ENCODE data around the gene ITGA11.

The ITGA11 gene

GRCh38 chr15:68289621-68290352, 142.2 kb downstream of the ITGA11 start:
- no peak for DNase-seq (ENCODE audit: low spot score)

DNA sequence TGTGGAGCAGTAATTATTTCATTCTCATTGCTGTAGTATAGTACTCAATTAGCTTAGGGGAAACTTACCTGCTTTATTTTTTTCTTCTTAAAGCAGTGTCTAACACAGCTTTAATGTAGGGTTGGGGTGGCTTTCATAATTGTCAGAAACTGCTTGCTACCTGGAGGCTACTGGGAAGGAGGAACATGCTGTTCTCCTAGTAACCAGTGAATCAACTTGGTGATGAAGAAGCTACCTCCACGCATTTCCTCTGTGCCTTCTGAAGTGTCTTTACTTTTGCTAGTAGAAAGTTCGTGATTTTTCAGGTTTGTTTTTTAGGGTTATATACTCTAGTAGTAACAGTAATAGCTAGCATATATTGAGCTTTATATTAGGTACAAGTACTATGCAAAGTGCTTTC, 142.9 kb downstream of the ITGA11 start:
- no peak for DNase-seq (ENCODE audit: low spot score)

- DNase-seq (ENCODE audit: low spot score) = no peak
These were observed 145.7 kb downstream of the ITGA11 start for GRCh38 chr15:68286256-68286655.

- no peak for DNase-seq (ENCODE audit: low spot score)
These were observed 146.5 kb downstream of the ITGA11 start for GRCh38 chr15:68285259-68285980.

DNA sequence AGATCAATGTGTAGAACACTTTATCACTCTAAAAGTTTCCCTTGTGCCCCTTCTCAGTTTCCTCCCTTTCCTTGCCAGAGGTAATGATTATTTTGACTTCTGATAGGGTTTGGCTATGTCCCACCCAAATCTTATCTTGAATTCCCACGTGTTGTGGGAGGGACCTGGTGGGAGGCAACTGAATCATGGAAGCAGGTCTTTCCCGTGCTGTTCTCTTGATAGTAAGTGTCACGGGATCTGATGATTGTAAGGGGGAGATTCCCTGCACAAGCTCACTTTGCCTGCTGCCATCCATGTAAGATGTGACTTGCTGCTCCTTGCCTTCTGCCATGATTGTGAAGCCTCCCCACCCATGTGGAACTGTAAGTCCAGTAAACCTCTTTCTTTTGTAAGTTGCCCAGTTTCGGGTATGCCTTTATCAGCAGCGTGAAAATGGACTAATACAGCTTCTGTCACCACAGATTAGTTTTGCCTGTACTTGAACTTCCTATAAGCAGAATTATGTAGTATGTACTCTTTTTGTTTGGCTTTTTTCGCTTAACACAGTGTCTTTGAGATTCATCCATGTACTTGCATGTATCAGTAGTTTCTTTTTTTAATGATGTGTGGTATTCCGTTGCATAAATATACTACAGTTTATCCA, 147.2 kb downstream of the ITGA11 start:
- DNase-seq (ENCODE audit: low spot score) = no peak

DNA sequence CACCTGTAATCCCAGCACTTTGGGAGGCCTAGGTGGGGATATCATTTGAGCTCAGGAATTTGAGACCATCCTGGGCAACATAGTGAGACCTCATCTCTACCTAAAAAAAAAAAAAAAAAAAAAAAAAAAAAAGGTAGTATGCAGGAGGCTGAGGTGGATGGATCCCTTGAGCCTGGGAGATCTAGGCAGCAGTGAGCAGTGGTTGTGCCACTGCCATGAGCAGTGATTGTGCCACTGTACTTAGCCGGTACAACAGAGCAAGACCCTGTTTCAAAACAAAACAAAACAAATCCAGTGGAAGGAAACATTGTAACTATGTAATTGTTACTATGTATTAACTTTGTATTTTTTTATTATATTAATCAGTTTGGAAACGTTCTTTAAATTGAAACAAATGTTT, 148.6 kb downstream of the ITGA11 start:
- DNase-seq (ENCODE audit: low spot score) = no peak

GRCh38 chr15:68281008-68281407, 151.0 kb downstream of the ITGA11 start:
- no peak for DNase-seq (ENCODE audit: low spot score)

GRCh38 chr15:68279779-68280753, 151.9 kb downstream of the ITGA11 start:
- DNase-seq (ENCODE audit: low spot score) = no peak

GRCh38 chr15:68278595-68279405, 153.2 kb downstream of the ITGA11 start:
- no peak for DNase-seq (ENCODE audit: low spot score)

GRCh38 chr15:68278345-68278594, 153.7 kb downstream of the ITGA11 start:
- no peak for DNase-seq (ENCODE audit: low spot score)

GRCh38 chr15:68277603-68278344, 154.2 kb downstream of the ITGA11 start, which contains the start of gene FEM1B:
FEM1B (plus strand) TSS chr15:68277745; CDS start chr15:68278418, 673 bp downstream.
- DNase-seq (ENCODE audit: low spot score) = peak; percentile 91

DNA sequence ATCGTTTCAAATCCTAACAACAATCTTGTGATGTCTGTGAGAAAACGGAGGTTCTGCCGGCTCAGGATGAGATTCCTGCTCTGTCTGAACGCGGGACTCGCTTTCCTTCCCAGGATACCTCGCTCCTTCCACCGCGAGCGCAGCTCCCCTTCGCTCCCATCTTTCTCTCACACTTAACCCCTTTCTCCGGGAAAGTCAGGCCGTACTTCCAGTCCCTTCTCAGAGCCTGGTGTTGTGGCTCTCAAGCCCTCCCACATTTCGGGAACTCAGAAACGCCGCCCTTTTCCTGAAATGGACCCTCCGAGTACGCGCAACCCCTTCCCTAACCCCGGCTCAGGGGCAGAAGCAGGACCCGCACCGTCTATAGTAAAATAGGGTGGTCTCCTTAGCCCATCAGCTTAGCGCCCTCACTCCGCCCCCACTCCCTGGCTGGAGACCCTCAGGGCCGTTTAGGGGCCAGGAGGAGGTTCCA, 154.8 kb downstream of the ITGA11 start:
- no peak for DNase-seq (ENCODE audit: low spot score)

DNA sequence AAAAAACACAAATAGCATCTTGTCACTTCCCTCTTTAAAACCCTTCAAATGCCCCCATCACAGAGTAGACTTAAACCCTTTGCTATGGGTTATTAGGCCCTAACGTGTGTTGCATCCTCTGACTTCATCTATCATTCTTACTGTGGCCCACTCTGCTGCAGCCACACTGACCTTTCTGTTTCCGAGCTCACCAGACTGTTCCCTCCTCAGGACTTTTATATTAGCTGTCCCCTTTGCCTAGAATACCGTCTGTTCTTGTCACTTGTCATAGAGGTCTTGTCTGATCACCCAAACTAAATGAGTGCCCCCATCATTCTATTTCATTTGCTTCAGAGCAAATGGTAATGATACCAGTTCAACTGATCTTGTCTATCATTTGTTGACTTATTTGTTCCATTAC, 155.3 kb downstream of the ITGA11 start:
- DNase-seq (ENCODE audit: low spot score) = no peak

- DNase-seq (ENCODE audit: low spot score) = no peak
These were observed 156.7 kb downstream of the ITGA11 start for GRCh38 chr15:68275165-68275746.

GRCh38 chr15:68274201-68274848, 157.6 kb downstream of the ITGA11 start:
- DNase-seq (ENCODE audit: low spot score) = no peak

GRCh38 chr15:68272721-68273271, 159.2 kb downstream of the ITGA11 start:
- DNase-seq (ENCODE audit: low spot score) = no peak

DNA sequence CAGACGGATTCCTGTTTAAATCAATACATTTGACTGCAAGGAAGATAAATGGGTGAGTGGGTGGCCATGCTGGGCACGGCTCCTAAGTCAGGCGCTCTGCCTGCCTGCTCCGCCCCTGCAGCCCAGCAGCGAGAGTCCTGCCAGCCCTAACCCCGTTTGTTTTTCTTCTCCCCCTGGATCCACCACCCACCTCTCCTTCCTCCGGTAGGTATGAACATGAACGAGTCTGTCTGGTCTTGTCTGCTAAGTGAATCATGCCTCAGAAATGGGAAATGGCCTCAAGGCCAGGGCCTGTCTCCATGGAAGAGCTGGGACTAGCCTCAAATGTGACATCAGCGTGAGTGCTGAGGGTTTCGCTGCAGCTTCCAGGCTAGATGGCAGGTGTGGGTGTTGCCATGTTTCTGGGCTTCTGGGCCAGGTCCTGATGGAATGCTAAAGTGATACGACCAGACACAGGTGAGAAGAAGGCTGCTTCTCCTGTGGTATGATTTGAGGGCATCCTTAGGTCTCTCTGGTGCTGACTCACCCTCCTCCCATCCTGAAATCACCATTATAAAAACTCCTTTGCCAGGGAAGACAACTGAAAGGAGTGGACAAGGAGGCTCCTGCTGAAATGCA, 160.0 kb downstream of the ITGA11 start:
- no peak for DNase-seq (ENCODE audit: low spot score)

- no peak for DNase-seq (ENCODE audit: low spot score)
These were observed 163.6 kb downstream of the ITGA11 start for GRCh38 chr15:68268405-68268804.

- DNase-seq (ENCODE audit: low spot score) = no peak
These were observed 166.3 kb downstream of the ITGA11 start for GRCh38 chr15:68265674-68266073.

All from LoVo (cell line).